HepG2 (cell line): ENCODE data around the gene SLC34A3. TPM values are rescaled to one million over a fixed set of nuclear protein-coding genes. Genes with fewer than 3 reads are reported as not detected.

Experiments
- ATM ChIP-seq: fragments of 450-650 bp; IDR thresholded peaks from 2 replicates; pipeline ENCODE4 v1.7.1; 2017; ENCODE audit warnings: mild to moderate bottlenecking, borderline replicate concordance
- IKZF5 ChIP-seq: IDR thresholded peaks from 2 replicates; pipeline ENCODE4 v1.6.1; 2018; ENCODE audit warnings: missing genetic modification reagents, mild to moderate bottlenecking, missing compliant biosample characterization
- NR2C2 ChIP-seq: sonication (generic); formaldehyde crosslinking; IDR thresholded peaks from 2 replicates; pipeline ENCODE4 v1.4.0; 2020; ENCODE audit warnings: missing genetic modification reagents, mild to moderate bottlenecking, moderate library complexity, borderline replicate concordance
- NR2F6 ChIP-seq, 2 experiments: IDR thresholded peaks; 2 replicates each; pipeline ENCODE4 v1.6.1; 2016; ENCODE audit warnings: antibody characterized with exemption in 1 of 2, mild to moderate bottlenecking in 1 of 2
- RFXAP ChIP-seq: sonication (generic); formaldehyde crosslinking; IDR thresholded peaks from 2 replicates; pipeline ENCODE4 v1.4.0; 2020; ENCODE audit warnings: missing genetic modification reagents, borderline replicate concordance
- TBX3 ChIP-seq: fragments of 450-650 bp; IDR thresholded peaks from 2 replicates; pipeline ENCODE4 v1.6.1; 2017; ENCODE audit warnings: antibody characterized with exemption, mild to moderate bottlenecking, inconsistent platforms, borderline replicate concordance
- ZNF446 ChIP-seq: sonication (generic); formaldehyde crosslinking; IDR thresholded peaks from 2 replicates; pipeline ENCODE4 v1.5.0; 2020; ENCODE audit warnings: mild to moderate bottlenecking, missing genetic modification reagents
- ZNF672 ChIP-seq: sonication (generic); formaldehyde crosslinking; IDR thresholded peaks from 2 replicates; pipeline ENCODE4 v1.8.1; 2022; ENCODE audit warnings: missing genetic modification reagents
- polyA plus RNA-seq, 8 experiments: library from polyadenylated mRNA; depleted of rRNA in 3 of 8; stranded (reverse) in 7 of 8; unstranded in 1 of 8; fragments of >200 nt; fragmentation: Illumina TruSeq in 4 of 8; extraction: Trizol in 4 of 8; gene quantifications; 2 replicates each; pipeline versions ENCODE4 v1.2.1 to v1.2.3, GENCODE V29; 2011 to 2016; ENCODE audit warnings: low read depth in 4 of 8, missing spikeins in 1 of 8, mixed read lengths in 1 of 8; ENCODE audit not compliant: insufficient read depth in 1 of 8
- total RNA-seq, 5 experiments: library from RNA; depleted of rRNA; stranded (reverse); fragments of >200 nt; fragmentation: Illumina TruSeq; extraction: Trizol; gene quantifications; 2 replicates each; pipeline ENCODE4 v1.2.3, GENCODE V29; 2016; ENCODE audit warnings: low read depth in 1 of 5
- TF ChIP-seq, protein P1 (sequence below): sonication (generic); formaldehyde crosslinking; IDR thresholded peaks from 2 replicates; pipeline ENCODE4 v1.5.1; 2020; ENCODE audit warnings: missing genetic modification reagents, mild to moderate bottlenecking, borderline replicate concordance
- TF ChIP-seq, protein P2 (sequence below): sonication (generic); formaldehyde crosslinking; IDR thresholded peaks from 2 replicates; pipeline ENCODE4 v1.8.1; 2023; ENCODE audit warnings: mild to moderate bottlenecking, missing genetic modification reagents
- TF ChIP-seq, protein P3 (sequence below): IDR thresholded peaks from 2 replicates; pipeline ENCODE4 v1.6.1; 2016; ENCODE audit warnings: mild to moderate bottlenecking, missing biosample characterization, missing genetic modification reagents
- TF ChIP-seq, protein P4 (sequence below): sonication (generic); formaldehyde crosslinking; IDR thresholded peaks from 2 replicates; pipeline ENCODE4 v1.4.0; 2020; ENCODE audit warnings: missing genetic modification reagents, borderline replicate concordance
- TF ChIP-seq, protein P5 (sequence below): sonication (generic); formaldehyde crosslinking; IDR thresholded peaks from 2 replicates; pipeline ENCODE4 v1.4.0; 2020; ENCODE audit warnings: low read depth, missing genetic modification reagents
- TF ChIP-seq, protein P6 (sequence below): IDR thresholded peaks from 2 replicates; pipeline ENCODE4 v1.6.1; 2016; ENCODE audit warnings: low read depth, borderline replicate concordance

SLC34A3 gene
- total and polyA plus RNA-seq, 2 of the 13 experiments (the other 11 are each of a cell fraction or from before 2014, with no cell fraction given), result 0.07 to 1.0 TPM

DNA sequence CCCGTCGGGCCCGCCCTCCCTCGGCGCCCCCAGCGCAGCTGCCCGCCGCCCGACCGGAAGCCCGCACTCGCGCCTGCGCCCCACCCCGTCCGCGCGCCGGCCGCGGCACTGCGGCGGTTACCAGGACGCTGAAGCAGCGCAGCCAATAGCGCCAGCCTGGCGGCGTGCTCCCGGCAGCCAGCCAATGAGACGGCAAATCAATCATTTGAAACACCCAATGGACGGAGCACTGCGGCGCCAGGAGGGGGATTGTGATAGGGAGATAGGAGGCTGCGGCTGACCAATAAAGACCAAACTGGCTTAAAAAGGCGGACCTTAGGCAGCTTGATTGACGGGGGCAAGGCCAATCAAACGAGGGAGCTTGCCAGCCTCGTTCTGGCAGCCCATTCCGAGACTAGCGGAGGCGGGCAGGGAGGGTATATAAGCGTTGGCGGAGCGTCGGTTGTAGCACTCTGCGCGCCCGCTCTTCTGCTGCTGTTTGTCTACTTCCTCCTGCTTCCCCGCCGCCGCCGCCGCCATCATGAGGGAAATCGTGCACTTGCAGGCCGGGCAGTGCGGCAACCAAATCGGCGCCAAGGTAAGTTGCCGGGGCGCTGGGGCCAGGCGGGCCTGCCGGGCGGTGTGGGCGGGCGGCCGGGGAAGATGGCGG is 10.3 kb downstream of the SLC34A3 start, which contains the start of gene TUBB4B (continued):
- TF ChIP-seq TBX3 (no peak; the same call in 1 of the 2 replicates), IKZF5 (peak; percentile 57), NR2C2 (CRISPR knock-in tag) (peak; percentile 63; the same call in 1 of the 2 replicates), ZNF672 (CRISPR knock-in tag) (peak; percentile 67; the same call in 1 of the 2 replicates), ZNF446 (CRISPR knock-in tag) (no peak), ATM (no peak), RFXAP (CRISPR knock-in tag) (peak; percentile 85; the same call in 1 of the 2 replicates), NR2F6 (IDR thresholded peaks at IDR 0.05) (no peak), NR2F6 (CRISPR knock-in tag; IDR thresholded peaks at IDR 0.05) (no peak)
- TF ChIP-seq, protein P1, sequence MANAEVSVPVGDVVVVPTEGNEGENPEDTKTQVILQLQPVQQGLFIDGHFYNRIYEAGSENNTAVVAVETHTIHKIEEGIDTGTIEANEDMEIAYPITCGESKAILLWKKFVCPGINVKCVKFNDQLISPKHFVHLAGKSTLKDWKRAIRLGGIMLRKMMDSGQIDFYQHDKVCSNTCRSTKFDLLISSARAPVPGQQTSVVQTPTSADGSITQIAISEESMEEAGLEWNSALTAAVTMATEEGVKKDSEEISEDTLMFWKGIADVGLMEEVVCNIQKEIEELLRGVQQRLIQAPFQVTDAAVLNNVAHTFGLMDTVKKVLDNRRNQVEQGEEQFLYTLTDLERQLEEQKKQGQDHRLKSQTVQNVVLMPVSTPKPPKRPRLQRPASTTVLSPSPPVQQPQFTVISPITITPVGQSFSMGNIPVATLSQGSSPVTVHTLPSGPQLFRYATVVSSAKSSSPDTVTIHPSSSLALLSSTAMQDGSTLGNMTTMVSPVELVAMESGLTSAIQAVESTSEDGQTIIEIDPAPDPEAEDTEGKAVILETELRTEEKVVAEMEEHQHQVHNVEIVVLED (CRISPR knock-in tag), result 0 out of 2 replicates have a peak, but pooled peaks have one; percentile 4
- TF ChIP-seq, protein P2, sequence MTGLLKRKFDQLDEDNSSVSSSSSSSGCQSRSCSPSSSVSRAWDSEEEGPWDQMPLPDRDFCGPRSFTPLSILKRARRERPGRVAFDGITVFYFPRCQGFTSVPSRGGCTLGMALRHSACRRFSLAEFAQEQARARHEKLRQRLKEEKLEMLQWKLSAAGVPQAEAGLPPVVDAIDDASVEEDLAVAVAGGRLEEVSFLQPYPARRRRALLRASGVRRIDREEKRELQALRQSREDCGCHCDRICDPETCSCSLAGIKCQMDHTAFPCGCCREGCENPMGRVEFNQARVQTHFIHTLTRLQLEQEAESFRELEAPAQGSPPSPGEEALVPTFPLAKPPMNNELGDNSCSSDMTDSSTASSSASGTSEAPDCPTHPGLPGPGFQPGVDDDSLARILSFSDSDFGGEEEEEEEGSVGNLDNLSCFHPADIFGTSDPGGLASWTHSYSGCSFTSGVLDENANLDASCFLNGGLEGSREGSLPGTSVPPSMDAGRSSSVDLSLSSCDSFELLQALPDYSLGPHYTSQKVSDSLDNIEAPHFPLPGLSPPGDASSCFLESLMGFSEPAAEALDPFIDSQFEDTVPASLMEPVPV (CRISPR knock-in tag), result no peak
- TF ChIP-seq, protein P3, sequence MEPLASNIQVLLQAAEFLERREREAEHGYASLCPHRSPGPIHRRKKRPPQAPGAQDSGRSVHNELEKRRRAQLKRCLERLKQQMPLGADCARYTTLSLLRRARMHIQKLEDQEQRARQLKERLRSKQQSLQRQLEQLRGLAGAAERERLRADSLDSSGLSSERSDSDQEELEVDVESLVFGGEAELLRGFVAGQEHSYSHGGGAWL (CRISPR knock-in tag), result 0 out of 2 replicates have a peak, but pooled peaks have one; percentile 26
- TF ChIP-seq, protein P4, sequence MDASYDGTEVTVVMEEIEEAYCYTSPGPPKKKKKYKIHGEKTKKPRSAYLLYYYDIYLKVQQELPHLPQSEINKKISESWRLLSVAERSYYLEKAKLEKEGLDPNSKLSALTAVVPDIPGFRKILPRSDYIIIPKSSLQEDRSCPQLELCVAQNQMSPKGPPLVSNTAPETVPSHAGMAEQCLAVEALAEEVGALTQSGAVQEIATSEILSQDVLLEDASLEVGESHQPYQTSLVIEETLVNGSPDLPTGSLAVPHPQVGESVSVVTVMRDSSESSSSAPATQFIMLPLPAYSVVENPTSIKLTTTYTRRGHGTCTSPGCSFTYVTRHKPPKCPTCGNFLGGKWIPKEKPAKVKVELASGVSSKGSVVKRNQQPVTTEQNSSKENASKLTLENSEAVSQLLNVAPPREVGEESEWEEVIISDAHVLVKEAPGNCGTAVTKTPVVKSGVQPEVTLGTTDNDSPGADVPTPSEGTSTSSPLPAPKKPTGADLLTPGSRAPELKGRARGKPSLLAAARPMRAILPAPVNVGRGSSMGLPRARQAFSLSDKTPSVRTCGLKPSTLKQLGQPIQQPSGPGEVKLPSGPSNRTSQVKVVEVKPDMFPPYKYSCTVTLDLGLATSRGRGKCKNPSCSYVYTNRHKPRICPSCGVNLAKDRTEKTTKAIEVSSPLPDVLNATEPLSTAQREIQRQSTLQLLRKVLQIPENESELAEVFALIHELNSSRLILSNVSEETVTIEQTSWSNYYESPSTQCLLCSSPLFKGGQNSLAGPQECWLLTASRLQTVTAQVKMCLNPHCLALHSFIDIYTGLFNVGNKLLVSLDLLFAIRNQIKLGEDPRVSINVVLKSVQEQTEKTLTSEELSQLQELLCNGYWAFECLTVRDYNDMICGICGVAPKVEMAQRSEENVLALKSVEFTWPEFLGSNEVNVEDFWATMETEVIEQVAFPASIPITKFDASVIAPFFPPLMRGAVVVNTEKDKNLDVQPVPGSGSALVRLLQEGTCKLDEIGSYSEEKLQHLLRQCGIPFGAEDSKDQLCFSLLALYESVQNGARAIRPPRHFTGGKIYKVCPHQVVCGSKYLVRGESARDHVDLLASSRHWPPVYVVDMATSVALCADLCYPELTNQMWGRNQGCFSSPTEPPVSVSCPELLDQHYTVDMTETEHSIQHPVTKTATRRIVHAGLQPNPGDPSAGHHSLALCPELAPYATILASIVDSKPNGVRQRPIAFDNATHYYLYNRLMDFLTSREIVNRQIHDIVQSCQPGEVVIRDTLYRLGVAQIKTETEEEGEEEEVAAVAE (CRISPR knock-in tag), result peak; percentile 81
- TF ChIP-seq, protein P5, sequence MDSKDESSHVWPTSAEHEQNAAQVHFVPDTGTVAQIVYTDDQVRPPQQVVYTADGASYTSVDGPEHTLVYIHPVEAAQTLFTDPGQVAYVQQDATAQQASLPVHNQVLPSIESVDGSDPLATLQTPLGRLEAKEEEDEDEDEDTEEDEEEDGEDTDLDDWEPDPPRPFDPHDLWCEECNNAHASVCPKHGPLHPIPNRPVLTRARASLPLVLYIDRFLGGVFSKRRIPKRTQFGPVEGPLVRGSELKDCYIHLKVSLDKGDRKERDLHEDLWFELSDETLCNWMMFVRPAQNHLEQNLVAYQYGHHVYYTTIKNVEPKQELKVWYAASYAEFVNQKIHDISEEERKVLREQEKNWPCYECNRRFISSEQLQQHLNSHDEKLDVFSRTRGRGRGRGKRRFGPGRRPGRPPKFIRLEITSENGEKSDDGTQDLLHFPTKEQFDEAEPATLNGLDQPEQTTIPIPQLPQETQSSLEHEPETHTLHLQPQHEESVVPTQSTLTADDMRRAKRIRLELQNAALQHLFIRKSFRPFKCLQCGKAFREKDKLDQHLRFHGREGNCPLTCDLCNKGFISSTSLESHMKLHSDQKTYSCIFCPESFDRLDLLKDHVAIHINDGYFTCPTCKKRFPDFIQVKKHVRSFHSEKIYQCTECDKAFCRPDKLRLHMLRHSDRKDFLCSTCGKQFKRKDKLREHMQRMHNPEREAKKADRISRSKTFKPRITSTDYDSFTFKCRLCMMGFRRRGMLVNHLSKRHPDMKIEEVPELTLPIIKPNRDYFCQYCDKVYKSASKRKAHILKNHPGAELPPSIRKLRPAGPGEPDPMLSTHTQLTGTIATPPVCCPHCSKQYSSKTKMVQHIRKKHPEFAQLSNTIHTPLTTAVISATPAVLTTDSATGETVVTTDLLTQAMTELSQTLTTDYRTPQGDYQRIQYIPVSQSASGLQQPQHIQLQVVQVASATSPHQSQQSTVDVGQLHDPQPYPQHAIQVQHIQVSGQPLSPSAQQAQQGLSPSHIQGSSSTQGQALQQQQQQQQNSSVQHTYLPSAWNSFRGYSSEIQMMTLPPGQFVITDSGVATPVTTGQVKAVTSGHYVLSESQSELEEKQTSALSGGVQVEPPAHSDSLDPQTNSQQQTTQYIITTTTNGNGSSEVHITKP (CRISPR knock-in tag), result no peak
- TF ChIP-seq, protein P6, sequence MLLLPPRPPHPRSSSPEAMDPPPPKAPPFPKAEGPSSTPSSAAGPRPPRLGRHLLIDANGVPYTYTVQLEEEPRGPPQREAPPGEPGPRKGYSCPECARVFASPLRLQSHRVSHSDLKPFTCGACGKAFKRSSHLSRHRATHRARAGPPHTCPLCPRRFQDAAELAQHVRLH, result 0 out of 2 replicates have a peak, but pooled peaks have one; percentile 54
